OCI-LY3 (cell line): ENCODE measurements around the gene KIF1A.
"Not testable (repeated sequence)": the region's sequence is repeated elsewhere in the genome, so short reads cannot be mapped to it uniquely, and the experiment has no call there.

ENCODE experiments used
- CTCF ChIP-seq: fragments of 200-600, 300-600 bp; sonication (generic); IDR thresholded peaks from 2 replicates; pipeline ENCODE4 v1.5.1; 2014; ENCODE audit warnings: antibody characterized with exemption, low read length, low read depth
- EZH2phosphoT487 ChIP-seq: fragments of 200-600 bp; shearing (Covaris generic); IDR thresholded peaks from 2 replicates; pipeline ENCODE4 v1.6.1; 2018; ENCODE audit warnings: antibody characterized with exemption, mixed run types, low read depth

- not testable (repeated sequence) for TF ChIP-seq EZH2phosphoT487, CTCF
These were observed 121.0 kb downstream of the KIF1A start for GRCh38 chr2:240698852-240699561.
